Loucy (cell line): ENCODE data around the gene ATG16L2.
"Not testable (repeated sequence)": the region's sequence is repeated elsewhere in the genome, so short reads cannot be mapped to it uniquely, and the experiment has no call there.

Experiments
- H2AFZ ChIP-seq: fragments of 200-600 bp; sonication (generic); 2 replicates; pipeline ENCODE4 v1.6.0; 2016; ENCODE audit warnings: antibody characterized with exemption, mild to moderate bottlenecking, low read length, moderate library complexity
- H3F3A ChIP-seq: fragments of 200-600 bp; 2 replicates; pipeline ENCODE4 v1.6.0; 2016; ENCODE audit warnings: antibody characterized with exemption, low read depth, mild to moderate bottlenecking
- H3K27me3 ChIP-seq: fragments of 200-600 bp; sonication (generic); 2 replicates; pipeline ENCODE4 v1.6.1; 2014; ENCODE audit warnings: low read length, mild to moderate bottlenecking; ENCODE audit not compliant: insufficient read depth, poor library complexity, severe bottlenecking
- H3K36me3 ChIP-seq: fragments of 200-600 bp; sonication (generic); 2 replicates; pipeline ENCODE4 v1.6.1; 2016; ENCODE audit warnings: low read length; ENCODE audit not compliant: insufficient read depth
- H3K4me1 ChIP-seq: fragments of 200-600 bp; sonication (generic); 2 replicates; pipeline ENCODE4 v1.5.1; 2014; ENCODE audit warnings: low read length, mild to moderate bottlenecking; ENCODE audit not compliant: insufficient read depth, poor library complexity, severe bottlenecking
- H3K4me2 ChIP-seq: fragments of 200-600 bp; sonication (generic); 2 replicates; pipeline ENCODE4 v1.6.0; 2014; ENCODE audit warnings: antibody characterized with exemption, low read length, low read depth, mild to moderate bottlenecking; ENCODE audit not compliant: poor library complexity, severe bottlenecking
- H3K4me3 ChIP-seq: fragments of 200-600 bp; sonication (generic); 2 replicates; pipeline ENCODE4 v1.5.1; 2014; ENCODE audit warnings: low read length, mild to moderate bottlenecking, mixed read lengths; ENCODE audit not compliant: poor library complexity, severe bottlenecking
- H3K79me2 ChIP-seq: fragments of 200-600 bp; sonication (generic); 2 replicates; pipeline ENCODE4 v1.6.1; 2014; ENCODE audit warnings: low read length; ENCODE audit not compliant: insufficient read depth
- H3K9ac ChIP-seq: fragments of 200-600 bp; sonication (generic); 2 replicates; pipeline ENCODE4 v1.6.0; 2014; ENCODE audit warnings: mild to moderate bottlenecking, low read depth, low read length, moderate library complexity; ENCODE audit not compliant: poor library complexity, severe bottlenecking
- H3K9me2 ChIP-seq: fragments of 200-600 bp; sonication (generic); replicated peaks from 2 replicates; pipeline ENCODE4 v1.6.1; 2016; ENCODE audit warnings: low read depth, low read length, mixed read lengths
- H3K9me3 ChIP-seq: fragments of 200-600 bp; sonication (generic); 2 replicates; pipeline ENCODE4 v1.6.1; 2014; ENCODE audit warnings: mild to moderate bottlenecking, antibody characterized with exemption, low read length, low read depth; ENCODE audit not compliant: insufficient read depth
- H4K20me1 ChIP-seq: fragments of 200-600 bp; sonication (generic); 2 replicates; pipeline ENCODE4 v1.6.0; 2014; ENCODE audit warnings: antibody characterized with exemption, low read length, mild to moderate bottlenecking; ENCODE audit not compliant: insufficient read depth, poor library complexity, severe bottlenecking
- CTCF ChIP-seq: fragments of 200-600 bp; sonication (generic); conservative IDR thresholded peaks from 2 replicates; pipeline ENCODE4 v1.5.1; 2014; ENCODE audit warnings: mild to moderate bottlenecking, antibody characterized with exemption, low read length
- EZH2phosphoT487 ChIP-seq: fragments of 200-600 bp; IDR thresholded peaks from 2 replicates; pipeline ENCODE4 v1.6.1; 2018; ENCODE audit warnings: antibody characterized with exemption, mild to moderate bottlenecking, moderate library complexity, borderline replicate concordance

ATG16L2 gene

GRCh38 chr11:72807792-72808191, 6.4 kb upstream of the ATG16L2 start:
- H3K4me3 ChIP-seq: no peak overlapping the region
- H3F3A ChIP-seq: 0 out of 2 replicates have a peak, but pooled peaks cover 5% of the 10 kb centered on the region
- no peaks in the 10 kb centered on the region for H3K27me3 ChIP-seq
- TF ChIP-seq EZH2phosphoT487 (no peak), CTCF (no peak)
- H3K4me2 ChIP-seq: no peak overlapping the region
- H3K36me3 ChIP-seq: no peaks in the 10 kb centered on the region
- H3K9ac ChIP-seq: peak overlapping the region; percentile 41
- H4K20me1 ChIP-seq: peaks cover 4% of the 10 kb centered on the region
- H3K79me2 ChIP-seq: peaks cover 17% of the 10 kb centered on the region
- H3K9me3 ChIP-seq: no peaks in the 10 kb centered on the region
- H3K9me2 ChIP-seq: no peaks in the 10 kb centered on the region
- no peak overlapping the region for H2AFZ ChIP-seq
- H3K4me1 ChIP-seq: peaks cover 26% of the 10 kb centered on the region

GRCh38 chr11:72808331-72808798, 5.8 kb upstream of the ATG16L2 start:
- Histone ChIP-seq H3K4me3 (no peak overlapping the region), H3K9me2 (no peaks in the 10 kb centered on the region), H3K79me2 (peaks cover 23% of the 10 kb centered on the region), H3K4me1 (peaks cover 30% of the 10 kb centered on the region), H3K9me3 (no peaks in the 10 kb centered on the region), H3K27me3 (no peaks in the 10 kb centered on the region), H3K9ac (peak overlapping the region; percentile 41), H2AFZ (no peak overlapping the region), H4K20me1 (peaks cover 4% of the 10 kb centered on the region), H3K4me2 (no peak overlapping the region), H3F3A (0 out of 2 replicates have a peak, but pooled peaks cover 5% of the 10 kb centered on the region), H3K36me3 (no peaks in the 10 kb centered on the region)
- TF ChIP-seq EZH2phosphoT487 (no peak), CTCF (no peak)

GRCh38 chr11:72811686-72812085, 2.5 kb upstream of the ATG16L2 start:
- peak overlapping the region; percentile 82 for H3K4me2 ChIP-seq

GRCh38 chr11:72812604-72812966, 1.6 kb upstream of the ATG16L2 start:
- no peak overlapping the region for H2AFZ ChIP-seq
- H3K4me3 ChIP-seq: peak overlapping the region; percentile 96

More at GRCh38 chr11:72811686-72812085, 2.5 kb upstream of the ATG16L2 start:
- H3K9me3 ChIP-seq, H3F3A ChIP-seq, H4K20me1 ChIP-seq, H3K9me2 ChIP-seq, H2AFZ ChIP-seq, H3K36me3 ChIP-seq, H3K27me3 ChIP-seq: not testable (repeated sequence)
- Histone ChIP-seq H3K79me2 (peaks cover 52% of the 10 kb centered on the region), H3K9ac (peak overlapping the region; percentile 94), H3K4me3 (peak overlapping the region; percentile 96), H3K4me1 (peaks cover 39% of the 10 kb centered on the region)

More at GRCh38 chr11:72812604-72812966, 1.6 kb upstream of the ATG16L2 start:
- H3K9me2 ChIP-seq: no peaks in the 10 kb centered on the region
- H3F3A ChIP-seq: no peaks in the 10 kb centered on the region
- no peaks in the 10 kb centered on the region for H3K9me3 ChIP-seq
- no peaks in the 10 kb centered on the region; the same call in 1 of the 2 replicates for H3K36me3 ChIP-seq
- H3K9ac ChIP-seq: peak overlapping the region; percentile 94
- H4K20me1 ChIP-seq: peaks cover 8% of the 10 kb centered on the region
- H3K27me3 ChIP-seq: no peaks in the 10 kb centered on the region
- TF ChIP-seq EZH2phosphoT487 (no peak), CTCF (no peak)
- H3K79me2 ChIP-seq: peaks cover 61% of the 10 kb centered on the region
- peaks cover 34% of the 10 kb centered on the region for H3K4me1 ChIP-seq
- peak overlapping the region; percentile 82 for H3K4me2 ChIP-seq
